IMR-90 (cell line): Measurements from ENCODE around the gene SMCHD1.

Experiments
- BHLHE40 ChIP-seq: fragments of 150-350 bp; IDR thresholded peaks from 2 replicates; pipeline ENCODE4 v1.6.1; 2016; ENCODE audit warnings: mild to moderate bottlenecking, low read depth, low read length
- CEBPB ChIP-seq: IDR thresholded peaks from 2 replicates; pipeline ENCODE4 v1.6.1; 2012; ENCODE audit warnings: low read depth, low read length, improper control_type of control experiment
- CHD1 ChIP-seq: IDR thresholded peaks from 2 replicates; pipeline ENCODE4 v1.6.1; 2012; ENCODE audit warnings: low read depth, low read length, improper control_type of control experiment
- CTCF ChIP-seq: conservative IDR thresholded peaks from 2 replicates; pipeline ENCODE4 v1.5.1; 2012; ENCODE audit warnings: mild to moderate bottlenecking, low read depth, low read length, improper control_type of control experiment
- FOS ChIP-seq: fragments of 150-350 bp; IDR thresholded peaks from 2 replicates; pipeline ENCODE4 v1.6.1; 2016; ENCODE audit warnings: low read depth, low read length
- MAFK ChIP-seq: IDR thresholded peaks from 2 replicates; pipeline ENCODE4 v1.6.1; 2012; ENCODE audit warnings: low read depth, low read length, improper control_type of control experiment
- MAZ ChIP-seq: IDR thresholded peaks from 2 replicates; pipeline ENCODE4 v1.6.1; 2012; ENCODE audit warnings: low read depth, mild to moderate bottlenecking, low read length, improper control_type of control experiment, moderate library complexity, borderline replicate concordance
- POLR2A ChIP-seq: IDR thresholded peaks from 2 replicates; pipeline ENCODE4 v1.6.1; 2012; ENCODE audit warnings: mild to moderate bottlenecking, low read depth, low read length
- RAD21 ChIP-seq: IDR thresholded peaks from 2 replicates; pipeline ENCODE4 v1.6.1; 2012; ENCODE audit warnings: low read length, improper control_type of control experiment
- RCOR1 ChIP-seq: IDR thresholded peaks from 2 replicates; pipeline ENCODE4 v1.6.1; 2012; ENCODE audit warnings: mild to moderate bottlenecking, low read length, improper control_type of control experiment; ENCODE audit not compliant: insufficient replicate concordance
- RFX5 ChIP-seq: IDR thresholded peaks from 2 replicates; pipeline ENCODE4 v1.8.0; 2012; ENCODE audit warnings: low read depth, mild to moderate bottlenecking, low read length, moderate library complexity
- SMC3 ChIP-seq: fragments of 150-350 bp; IDR thresholded peaks from 2 replicates; pipeline ENCODE4 v1.6.1; 2016; ENCODE audit warnings: low read depth, mild to moderate bottlenecking, antibody characterized with exemption, low read length, moderate library complexity
- TF ChIP-seq, protein P1 (sequence below): fragments of 150-350 bp; IDR thresholded peaks from 2 replicates; pipeline ENCODE4 v1.6.1; 2017; ENCODE audit warnings: mild to moderate bottlenecking, antibody characterized with exemption, low read length, low read depth

DNA sequence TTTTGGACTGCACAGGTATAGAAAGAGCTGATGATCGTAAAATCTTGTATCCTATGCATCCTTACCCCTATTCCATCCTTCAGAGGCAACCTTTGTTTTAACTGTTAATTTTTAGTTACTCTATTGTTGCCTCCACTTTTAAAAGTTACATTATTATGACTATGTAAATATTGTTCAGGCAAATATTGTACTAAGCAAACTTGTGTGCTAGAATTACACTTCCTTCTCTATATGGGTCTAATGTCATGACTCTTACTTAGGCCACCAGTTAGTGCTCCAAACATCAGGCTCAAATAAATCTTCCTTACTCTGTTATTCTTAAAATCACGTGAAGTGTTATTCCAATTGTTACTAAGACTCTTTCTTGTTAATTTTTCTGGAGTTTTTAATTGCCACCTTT is 143.8 kb downstream of the SMCHD1 start:
- TF ChIP-seq, protein P1, sequence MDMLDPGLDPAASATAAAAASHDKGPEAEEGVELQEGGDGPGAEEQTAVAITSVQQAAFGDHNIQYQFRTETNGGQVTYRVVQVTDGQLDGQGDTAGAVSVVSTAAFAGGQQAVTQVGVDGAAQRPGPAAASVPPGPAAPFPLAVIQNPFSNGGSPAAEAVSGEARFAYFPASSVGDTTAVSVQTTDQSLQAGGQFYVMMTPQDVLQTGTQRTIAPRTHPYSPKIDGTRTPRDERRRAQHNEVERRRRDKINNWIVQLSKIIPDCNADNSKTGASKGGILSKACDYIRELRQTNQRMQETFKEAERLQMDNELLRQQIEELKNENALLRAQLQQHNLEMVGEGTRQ = no peak
- no peak for TF ChIP-seq SMC3
- TF ChIP-seq POLR2A = no peak
- no peak for TF ChIP-seq CTCF
- TF ChIP-seq CEBPB = no peak
- TF ChIP-seq RAD21 = no peak
- no peak for TF ChIP-seq RCOR1
- TF ChIP-seq RFX5 = no peak
- TF ChIP-seq MAFK = no peak
- TF ChIP-seq FOS = no peak
- TF ChIP-seq BHLHE40 = no peak
- TF ChIP-seq MAZ = no peak
- no peak for TF ChIP-seq CHD1
